Ectodermal cell (in vitro differentiated cells): ENCODE data around the gene AMBRA1.

Source experiments
- H3K27ac ChIP-seq: 2 replicates; pipeline ENCODE4 v1.7.0; 2013; ENCODE audit warnings: mild to moderate bottlenecking, low read depth, low read length; ENCODE audit not compliant: insufficient read depth, poor library complexity, severe bottlenecking
- H3K27me3 ChIP-seq: 2 replicates; pipeline ENCODE4 v1.7.0; 2013; ENCODE audit warnings: mild to moderate bottlenecking, low read length; ENCODE audit not compliant: insufficient read depth, control insufficient read depth, poor library complexity, severe bottlenecking
- H3K36me3 ChIP-seq: one replicate; pipeline ENCODE4 v1.7.0; 2013; ENCODE audit warnings: low read length; ENCODE audit not compliant: control insufficient read depth, insufficient read depth
- H3K4me1 ChIP-seq: one replicate; pipeline ENCODE4 v1.7.0; 2013; ENCODE audit warnings: low read length; ENCODE audit not compliant: control insufficient read depth, insufficient read depth
- H3K4me3 ChIP-seq: 2 replicates; pipeline ENCODE4 v1.7.0; 2013; ENCODE audit warnings: low read depth, low read length, control low read depth; ENCODE audit not compliant: insufficient read depth
- H3K9me3 ChIP-seq: 2 replicates; pipeline ENCODE4 v1.7.0; 2013; ENCODE audit warnings: mild to moderate bottlenecking, low read length, moderate library complexity; ENCODE audit not compliant: control insufficient read depth
- WGBS, 2 experiments: methylation state at CpG; one replicate each; pipeline ENCODE4 v1.1.7; 2013; ENCODE audit warnings: missing lambda C conversion rate in 2 of 2; 5-methylcytosine and 5-hydroxymethylcytosine counted together

The AMBRA1 gene

DNA sequence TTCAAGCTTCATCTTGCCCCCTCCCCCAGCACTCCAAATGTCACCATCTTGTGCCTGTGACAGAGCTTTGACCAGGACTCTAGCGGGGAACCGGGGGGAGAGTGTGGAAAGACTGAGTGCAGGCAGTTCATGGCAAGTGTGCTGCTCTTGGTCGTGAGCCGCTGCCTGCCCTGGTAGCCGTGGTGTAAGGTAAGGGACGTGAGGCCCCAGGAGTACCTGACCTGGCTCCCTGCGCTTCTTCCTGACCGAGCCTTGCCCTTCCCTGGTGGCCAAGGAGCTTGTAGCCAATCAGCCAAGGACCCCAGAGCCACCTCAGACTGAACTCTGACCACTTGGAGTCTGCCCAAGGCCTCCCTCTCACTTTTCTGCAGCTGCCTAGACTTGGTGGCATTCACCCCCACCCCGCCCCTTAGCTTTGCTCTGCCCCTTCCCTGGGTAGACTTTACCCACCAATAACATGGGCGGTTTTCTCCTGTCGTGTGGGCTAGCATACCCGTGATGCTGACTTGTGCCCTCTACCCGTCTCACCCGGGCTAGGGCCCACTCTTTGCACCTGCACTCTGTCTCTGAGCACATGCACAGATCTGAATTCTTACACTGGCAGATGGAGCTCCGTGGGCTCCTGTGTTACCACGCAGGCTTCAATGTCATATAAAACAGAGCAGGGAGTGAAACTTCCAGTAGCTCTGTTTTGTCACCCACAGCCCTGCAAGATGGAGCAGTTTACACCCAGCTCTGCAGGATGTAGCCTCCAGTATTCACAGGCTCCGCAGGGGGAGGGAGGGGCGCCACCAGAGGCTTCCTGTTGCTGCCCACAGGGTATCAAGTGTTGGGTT lies 245.0 kb downstream of the AMBRA1 start:
- Histone ChIP-seq H3K9me3 (no peaks in the 10 kb centered on the region), H3K27me3 (peaks cover 9% of the 10 kb centered on the region), H3K36me3 (no peaks in the 10 kb centered on the region), H3K4me1 (peaks cover 31% of the 10 kb centered on the region), H3K27ac (no peak overlapping the region), H3K4me3 (peak overlapping the region; percentile 82)
- WGBS, 2 experiments = 76 to 77% methylated on average over 18 of the region's 18 CpGs

DNA sequence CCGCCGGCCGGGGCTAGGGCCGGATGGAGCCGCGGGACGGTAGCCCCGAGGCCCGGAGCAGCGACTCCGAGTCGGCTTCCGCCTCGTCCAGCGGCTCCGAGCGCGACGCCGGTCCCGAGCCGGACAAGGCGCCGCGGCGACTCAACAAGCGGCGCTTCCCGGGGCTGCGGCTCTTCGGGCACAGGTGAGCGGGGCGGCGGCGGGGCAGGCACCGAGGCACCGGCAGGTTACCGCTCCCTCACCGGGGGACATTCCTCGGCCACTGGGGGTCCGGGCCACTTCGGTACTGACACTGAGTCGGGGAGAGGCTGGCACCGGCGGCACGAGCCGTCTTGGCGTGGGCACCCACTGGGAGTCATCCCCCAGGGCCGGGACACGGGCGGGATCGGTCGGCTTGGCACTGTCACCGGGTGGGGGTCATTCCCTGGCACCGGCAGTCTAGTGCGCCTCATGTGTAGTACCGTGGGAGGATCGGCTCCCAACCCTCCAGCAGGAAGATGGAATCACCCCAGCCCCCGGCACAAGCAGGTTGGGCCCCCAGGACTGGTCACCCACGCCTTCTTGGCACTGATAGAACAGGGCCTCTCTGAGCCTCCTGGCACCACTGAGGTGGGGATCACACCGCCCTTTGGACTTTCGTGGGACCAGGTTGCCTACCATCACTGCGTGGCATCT lies 246.0 kb downstream of the AMBRA1 start:
- Histone ChIP-seq H3K36me3 (no peaks in the 10 kb centered on the region), H3K9me3 (no peaks in the 10 kb centered on the region), H3K4me1 (peaks cover 24% of the 10 kb centered on the region), H3K4me3 (peak overlapping the region; percentile 82), H3K27me3 (peaks cover 9% of the 10 kb centered on the region), H3K27ac (no peak overlapping the region)
- WGBS, 2 experiments = 9 to 10% methylated on average over 63 of the region's 63 CpGs

DNA sequence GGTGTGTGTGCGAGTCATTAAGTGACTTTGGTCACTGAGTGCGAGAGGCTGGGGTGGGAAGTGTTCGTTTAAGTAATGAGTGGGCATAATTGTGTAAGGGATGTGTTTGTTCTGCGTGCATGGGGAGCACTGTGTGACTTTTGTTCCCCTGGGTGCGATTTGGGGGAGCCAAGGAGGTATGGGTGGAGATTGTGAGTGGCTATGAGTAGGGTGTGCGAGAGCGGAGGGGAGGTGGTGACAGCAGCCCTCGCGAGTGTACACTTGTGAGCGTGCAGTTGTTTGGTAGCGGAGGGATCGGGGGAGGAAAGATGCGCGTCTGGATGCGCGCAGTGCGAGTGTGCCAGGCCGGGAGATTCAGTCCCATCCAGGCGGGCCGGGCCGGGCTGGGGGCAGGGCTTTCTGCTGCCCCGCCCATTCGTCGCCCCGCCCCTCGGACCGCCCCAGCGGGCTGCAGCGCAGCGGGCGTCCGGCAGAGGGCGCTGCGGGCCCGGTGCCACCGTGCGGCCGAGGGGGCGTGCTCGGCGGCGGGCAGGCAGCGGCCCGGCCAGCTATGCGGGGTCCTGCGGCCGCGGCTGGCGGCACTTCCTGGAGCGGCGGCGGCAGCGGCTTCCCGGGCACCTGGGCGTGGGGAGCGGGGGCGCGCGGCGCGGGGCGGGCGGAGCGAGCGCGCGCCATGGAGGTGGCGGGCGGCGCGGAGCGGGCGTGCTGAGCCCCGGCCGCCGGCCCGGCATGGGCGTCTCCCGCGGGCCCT lies 246.8 kb downstream of the AMBRA1 start, which contains the start of gene DGKZ:
TSS of gene DGKZ (plus strand) at position 578 of the 751 bp plus-strand sequence. CDS start 197 bp downstream, outside the sequence.
- Histone ChIP-seq H3K9me3 (no peaks in the 10 kb centered on the region), H3K4me3 (peak within 1 kb of the TSS; percentile 82), H3K27ac (no peak within 1 kb of the TSS), H3K27me3 (peaks cover 9% of the 10 kb centered on the region), H3K36me3 (no peaks in the 10 kb centered on the region), H3K4me1 (peaks cover 24% of the 10 kb centered on the region)
- 11% methylated on average over 80 of the region's 80 CpGs for WGBS, 2 experiments
